C1 segment of cervical spinal cord (tissue), 14 donors: ENCODE data around the gene PRDM11.
A peak's percentile ranks its signal among the peaks of the same experiment; 100 is the strongest.

Source experiments
- DNase-seq, 14 donors: peaks; one replicate each; lab custom pipeline; 2025; lab: John Stamatoyannopoulos, UW

Gene PRDM11

GRCh38 chr11:45209000-45209879 lies 62.8 kb downstream of the PRDM11 start:
- DNase-seq = no peak

GRCh38 chr11:45209891-45210699 lies 63.7 kb downstream of the PRDM11 start:
- DNase-seq = peak in 8 of 14 donors; percentile 21 to 84 (median 43)

- DNase-seq = peak in 1 of 14 donors; percentile 58
Measured at GRCh38 chr11:45210846-45211245, 64.4 kb downstream of the PRDM11 start.

GRCh38 chr11:45211732-45212131 lies 65.3 kb downstream of the PRDM11 start:
- peak in 1 of 14 donors; percentile 18 for DNase-seq

- DNase-seq = no peak
Measured at GRCh38 chr11:45212566-45213315, 66.3 kb downstream of the PRDM11 start.

GRCh38 chr11:45213316-45213665 lies 66.9 kb downstream of the PRDM11 start:
- no peak for DNase-seq

GRCh38 chr11:45213717-45214116 lies 67.3 kb downstream of the PRDM11 start:
- no peak for DNase-seq

GRCh38 chr11:45215098-45215865 lies 68.8 kb downstream of the PRDM11 start:
- DNase-seq = no peak

- DNase-seq = no peak
Measured at GRCh38 chr11:45216031-45216430, 69.6 kb downstream of the PRDM11 start.

- no peak for DNase-seq
Measured at GRCh38 chr11:45216901-45217300, 70.5 kb downstream of the PRDM11 start.

- no peak for DNase-seq
Measured at GRCh38 chr11:45217991-45218390, 71.6 kb downstream of the PRDM11 start.

- no peak for DNase-seq
Measured at GRCh38 chr11:45218705-45219104, 72.3 kb downstream of the PRDM11 start.

GRCh38 chr11:45219411-45219810 lies 73.0 kb downstream of the PRDM11 start:
- no peak for DNase-seq

- DNase-seq = no peak
Measured at GRCh38 chr11:45223496-45223895, 77.1 kb downstream of the PRDM11 start.

- no peak for DNase-seq
Measured at GRCh38 chr11:45224766-45225165, 78.3 kb downstream of the PRDM11 start.

GRCh38 chr11:45225277-45225676 lies 78.8 kb downstream of the PRDM11 start:
- DNase-seq = no peak

GRCh38 chr11:45225961-45226871 lies 79.8 kb downstream of the PRDM11 start:
- DNase-seq = no peak

GRCh38 chr11:45226901-45227300 lies 80.5 kb downstream of the PRDM11 start:
- DNase-seq = no peak

GRCh38 chr11:45227836-45228235 lies 81.4 kb downstream of the PRDM11 start:
- no peak for DNase-seq

GRCh38 chr11:45229401-45230020 lies 83.1 kb downstream of the PRDM11 start:
- no peak for DNase-seq
